GM19023 (cell line): ENCODE measurements around the gene TRABD2B.

ENCODE experiments used
- ATAC-seq: cut with Tn5 transposase; IDR thresholded peaks from one replicate; pipeline ENCODE4 v1.9.1; 2021; ENCODE audit warnings: mild to moderate bottlenecking, moderate library complexity; ENCODE audit not compliant: unreplicated experiment

The TRABD2B gene

GRCh38 chr1:47810964-47811682 lies 186.1 kb downstream of the TRABD2B start:
- ATAC-seq: no peak

GRCh38 chr1:47809301-47810084 lies 187.7 kb downstream of the TRABD2B start:
- ATAC-seq: no peak

GRCh38 chr1:47808612-47809011 lies 188.6 kb downstream of the TRABD2B start:
- ATAC-seq: no peak

GRCh38 chr1:47805921-47806361 lies 191.2 kb downstream of the TRABD2B start:
- ATAC-seq: no peak

GRCh38 chr1:47805018-47805417 lies 192.2 kb downstream of the TRABD2B start:
- ATAC-seq: no peak

- ATAC-seq: no peak
Observed at GRCh38 chr1:47803815-47804501, 193.2 kb downstream of the TRABD2B start.

- no peak for ATAC-seq
Observed at GRCh38 chr1:47797575-47797974, 199.6 kb downstream of the TRABD2B start.

- ATAC-seq: no peak
Observed at GRCh38 chr1:47796626-47797025, 200.6 kb downstream of the TRABD2B start.

- no peak for ATAC-seq
Observed at GRCh38 chr1:47795102-47795501, 202.1 kb downstream of the TRABD2B start.

- no peak for ATAC-seq
Observed at GRCh38 chr1:47794530-47794929, 202.7 kb downstream of the TRABD2B start.

GRCh38 chr1:47794081-47794480 lies 203.1 kb downstream of the TRABD2B start:
- no peak for ATAC-seq

GRCh38 chr1:47793563-47793962 lies 203.6 kb downstream of the TRABD2B start:
- ATAC-seq: no peak

GRCh38 chr1:47792779-47793178 lies 204.4 kb downstream of the TRABD2B start:
- ATAC-seq: no peak

GRCh38 chr1:47791879-47792608 lies 205.1 kb downstream of the TRABD2B start:
- ATAC-seq: no peak

GRCh38 chr1:47788761-47789160 lies 208.4 kb downstream of the TRABD2B start:
- no peak for ATAC-seq

GRCh38 chr1:47787560-47787959 lies 209.6 kb downstream of the TRABD2B start:
- ATAC-seq: no peak

- ATAC-seq: no peak
Observed at GRCh38 chr1:47786316-47786715, 210.9 kb downstream of the TRABD2B start.

GRCh38 chr1:47785561-47786271 lies 211.5 kb downstream of the TRABD2B start:
- no peak for ATAC-seq

- ATAC-seq: no peak
Observed at GRCh38 chr1:47785118-47785517, 212.1 kb downstream of the TRABD2B start.

GRCh38 chr1:47784497-47784822 lies 212.7 kb downstream of the TRABD2B start:
- no peak for ATAC-seq
